NCI-H524 (cell line): ENCODE results near the gene THRSP.
A peak's percentile ranks its signal among the peaks of the same experiment; 100 is the strongest.
"Not testable (repeated sequence)": the region's sequence is repeated elsewhere in the genome, so short reads cannot be mapped to it uniquely, and the experiment has no call there.

Experiments used
- DNase-seq, 2 experiments: peaks; one replicate each; lab custom pipeline; 2025; lab: John Stamatoyannopoulos, UW

THRSP gene

GRCh38 chr11:78063440-78064181 lies at the start of gene THRSP:
THRSP (plus strand) TSS chr11:78063861; CDS start chr11:78063882, 21 bp downstream.
- no peak for DNase-seq

DNA sequence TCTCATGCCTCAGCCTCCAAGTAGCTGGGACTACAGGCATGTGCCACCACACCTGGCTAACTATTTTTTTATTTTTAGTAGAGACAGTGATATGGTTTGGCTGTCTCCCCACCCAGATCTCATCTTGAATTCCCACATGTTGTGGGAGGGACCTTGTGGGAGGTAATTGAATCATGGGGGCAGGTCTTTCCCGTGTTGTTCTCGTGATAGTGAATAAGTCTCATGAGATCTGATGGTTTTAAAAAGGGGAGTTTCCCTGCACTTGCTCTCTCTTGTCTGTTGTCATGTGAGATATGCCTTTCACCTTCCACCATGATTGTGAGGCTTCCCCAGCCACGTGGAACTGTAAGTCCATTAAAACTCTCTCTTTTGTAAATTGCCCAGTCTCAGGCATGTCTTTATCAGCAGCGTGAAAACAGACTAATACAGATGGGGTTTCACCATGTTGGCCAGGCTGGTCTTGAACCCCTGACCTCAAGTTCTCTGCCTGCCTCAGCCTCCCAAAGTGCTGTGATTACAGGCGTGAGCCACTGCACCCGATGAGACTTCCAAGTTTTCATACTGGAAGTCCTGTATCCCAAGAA lies 48.6 kb upstream of the THRSP start:
- DNase-seq: not testable (repeated sequence)

GRCh38 chr11:78015878-78016277 lies 47.8 kb upstream of the THRSP start:
- no peak for DNase-seq

- DNase-seq: no peak
Observed at GRCh38 chr11:78019808-78020207, 43.9 kb upstream of the THRSP start.

GRCh38 chr11:78020246-78020645 lies 43.4 kb upstream of the THRSP start:
- no peak for DNase-seq

GRCh38 chr11:78021611-78022010 lies 42.0 kb upstream of the THRSP start:
- no peak for DNase-seq

DNA sequence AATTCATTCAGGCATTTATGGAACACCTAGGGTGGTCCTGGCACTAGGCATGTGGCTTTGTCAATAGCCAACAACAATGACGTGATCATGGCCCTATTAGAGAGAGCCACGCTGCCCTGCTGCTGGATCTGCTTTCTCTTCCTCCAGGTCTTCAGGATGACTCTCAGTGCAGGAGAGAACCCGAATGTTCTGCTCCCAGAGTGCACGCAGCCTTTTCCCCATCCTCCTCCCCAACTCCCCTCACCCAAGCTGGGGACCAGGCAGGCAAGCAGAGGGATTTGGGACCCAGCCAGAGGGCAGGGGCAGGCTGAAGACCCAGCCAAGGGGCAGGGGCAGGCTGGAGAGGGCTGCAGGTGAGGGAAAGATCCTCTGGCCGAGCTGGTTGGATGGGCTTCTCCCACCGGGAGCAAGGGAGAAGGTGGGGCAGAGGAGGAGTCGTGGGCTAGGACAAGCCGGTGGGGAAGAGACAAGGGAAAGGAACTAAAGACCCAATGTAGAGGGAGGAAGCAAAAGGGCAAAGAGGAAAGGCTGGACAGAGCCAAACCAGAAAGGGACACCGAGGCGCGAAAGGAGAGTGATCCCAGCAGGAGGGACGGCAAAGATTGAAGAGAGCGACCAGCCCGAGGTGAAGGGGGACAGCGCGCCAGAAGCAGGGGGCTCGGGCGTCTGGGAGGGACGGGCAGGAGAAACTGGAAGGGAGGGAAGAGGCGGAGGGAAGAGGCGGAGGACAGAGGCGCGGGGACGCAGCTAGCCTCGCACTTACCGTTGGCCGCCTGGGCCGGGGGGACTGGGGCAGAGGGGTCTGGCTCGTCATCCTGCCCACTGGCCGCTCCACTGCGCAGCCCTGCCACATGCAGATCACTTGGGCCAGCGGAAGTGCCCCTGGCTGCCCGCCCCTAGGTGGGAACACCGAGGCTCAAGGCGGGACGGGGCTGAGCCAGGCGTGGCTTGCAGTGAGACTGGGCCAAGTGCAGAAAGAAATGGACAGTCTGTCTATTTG lies 41.0 kb upstream of the THRSP start, which contains the start of gene KCTD14:
KCTD14 (minus strand) TSS at position 880 of the 1,000 bp plus-strand sequence; CDS start at position 853, 27 bp downstream.
- no peak for DNase-seq

GRCh38 chr11:78023426-78023825 lies 40.2 kb upstream of the THRSP start:
- DNase-seq: no peak

DNA sequence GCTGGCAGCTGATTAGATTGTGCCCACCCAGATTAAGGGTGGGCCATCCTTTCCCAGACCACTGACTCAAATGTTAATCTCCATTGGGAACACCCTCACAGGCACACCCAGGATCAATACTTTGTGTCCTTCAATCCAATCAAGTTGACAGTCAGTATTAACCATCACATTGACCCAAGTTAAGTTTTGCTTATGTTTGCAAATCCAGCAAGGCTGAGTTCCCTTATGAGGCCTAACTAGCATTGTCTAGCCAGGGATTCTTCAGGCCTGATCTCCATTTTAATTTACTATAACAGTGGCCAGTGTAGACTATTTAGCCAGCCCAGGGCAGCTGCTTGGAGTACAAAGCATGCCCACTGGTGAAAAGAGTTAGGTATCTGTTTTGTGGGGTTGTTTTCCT lies 38.3 kb upstream of the THRSP start:
- DNase-seq: no peak

GRCh38 chr11:78027759-78028158 lies 35.9 kb upstream of the THRSP start:
- no peak for DNase-seq

DNA sequence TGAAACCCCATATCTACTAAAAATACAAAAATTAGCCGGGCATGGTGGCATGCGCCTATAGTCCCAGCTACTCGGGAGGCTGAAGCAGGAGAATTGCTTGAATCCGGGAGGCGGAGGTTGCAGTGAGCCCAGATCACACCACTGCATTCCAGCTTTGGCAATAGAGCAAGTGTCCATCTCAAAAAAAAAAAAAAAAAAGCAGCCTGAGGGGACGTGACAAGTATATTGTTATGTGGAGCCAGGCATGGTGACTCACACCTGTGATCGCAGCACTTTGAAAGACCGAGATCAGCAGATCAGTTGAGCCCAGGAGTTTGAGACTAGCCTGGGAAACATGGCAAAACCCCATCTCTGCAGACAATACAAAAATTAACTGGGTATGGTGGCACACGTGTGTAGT lies 35.2 kb upstream of the THRSP start:
- DNase-seq: not testable (repeated sequence)

- DNase-seq: peak; percentile 97 to 98
Observed at GRCh38 chr11:78030429-78031325, 33.0 kb upstream of the THRSP start.

DNA sequence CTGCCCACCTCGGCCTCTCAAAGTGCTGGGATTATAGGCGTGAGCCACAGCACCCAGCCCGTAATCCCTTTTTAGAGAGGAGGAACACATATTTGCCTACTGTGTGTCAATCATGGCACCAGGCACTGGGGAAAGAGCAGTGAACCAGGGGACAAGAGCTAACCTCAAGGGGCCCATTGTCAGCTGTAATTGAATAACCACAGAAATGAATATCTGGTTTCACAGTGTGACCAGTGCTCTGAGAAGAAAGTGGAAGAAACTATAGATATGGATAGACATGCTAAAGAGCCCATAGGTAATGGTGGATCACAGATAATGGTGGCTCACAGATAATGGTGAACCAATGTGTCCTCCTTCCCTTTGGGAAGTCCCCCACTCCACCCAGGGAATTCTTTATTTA lies 32.0 kb upstream of the THRSP start:
- DNase-seq: no peak

DNA sequence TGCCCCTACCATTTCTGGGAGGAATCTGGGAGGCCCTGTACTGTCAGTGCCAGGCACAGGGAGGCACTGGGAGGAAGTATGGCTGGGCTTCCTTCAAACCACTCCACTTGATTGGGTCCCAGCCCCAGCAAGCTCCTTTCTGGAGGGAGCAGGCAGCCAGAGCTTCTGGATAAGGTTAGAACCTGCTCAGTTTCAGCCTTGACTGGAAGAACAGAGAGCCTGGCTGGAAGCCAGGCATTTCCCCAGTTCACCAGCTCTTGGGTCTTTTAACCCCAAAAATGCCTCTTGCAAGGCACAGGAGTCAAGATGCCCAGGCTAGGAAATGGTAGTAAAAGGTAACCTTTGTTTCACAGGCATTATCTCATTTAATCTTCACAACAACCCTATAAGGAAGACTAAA lies 31.6 kb upstream of the THRSP start:
- no peak for DNase-seq

DNA sequence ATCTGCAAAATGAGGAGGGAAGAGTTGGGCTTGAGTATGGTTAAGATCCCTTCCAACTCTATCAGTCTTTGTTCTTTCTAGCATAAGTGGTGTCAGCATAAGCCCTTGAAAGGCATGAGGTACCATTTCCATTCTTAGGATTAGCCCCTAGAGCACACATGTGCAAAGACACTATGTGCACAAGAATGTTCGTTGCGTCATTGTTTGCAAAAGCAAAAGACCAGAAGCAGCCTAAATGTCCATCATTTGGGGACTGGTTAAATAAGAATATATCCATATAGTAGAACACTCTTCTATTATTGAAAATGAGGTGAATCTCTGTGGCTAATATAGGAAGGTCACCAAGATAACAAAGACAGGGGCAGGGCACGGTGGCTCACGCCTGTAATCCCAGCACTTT lies 30.6 kb upstream of the THRSP start:
- DNase-seq: no peak

DNA sequence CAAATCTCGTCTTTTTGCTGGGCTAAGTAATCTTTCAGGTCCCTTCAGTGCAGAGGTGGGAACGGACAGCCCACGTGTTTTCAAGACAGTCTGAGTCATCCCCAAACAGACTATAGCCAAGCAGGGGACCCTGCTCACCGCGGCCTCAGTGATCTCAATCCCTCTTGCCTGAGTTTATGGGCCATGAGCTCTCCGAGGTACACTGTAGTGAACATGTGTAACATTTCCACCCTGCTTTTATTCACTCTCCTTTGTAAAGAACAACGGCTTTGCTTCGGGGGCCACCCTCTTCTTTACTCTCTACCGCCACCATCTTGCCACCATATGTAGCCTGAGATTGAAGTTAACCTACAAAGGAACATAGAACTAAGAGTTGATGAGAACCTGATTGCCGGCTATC lies 29.0 kb upstream of the THRSP start:
- no peak for DNase-seq

GRCh38 chr11:78036313-78036712 lies 27.3 kb upstream of the THRSP start:
- no peak for DNase-seq

DNA sequence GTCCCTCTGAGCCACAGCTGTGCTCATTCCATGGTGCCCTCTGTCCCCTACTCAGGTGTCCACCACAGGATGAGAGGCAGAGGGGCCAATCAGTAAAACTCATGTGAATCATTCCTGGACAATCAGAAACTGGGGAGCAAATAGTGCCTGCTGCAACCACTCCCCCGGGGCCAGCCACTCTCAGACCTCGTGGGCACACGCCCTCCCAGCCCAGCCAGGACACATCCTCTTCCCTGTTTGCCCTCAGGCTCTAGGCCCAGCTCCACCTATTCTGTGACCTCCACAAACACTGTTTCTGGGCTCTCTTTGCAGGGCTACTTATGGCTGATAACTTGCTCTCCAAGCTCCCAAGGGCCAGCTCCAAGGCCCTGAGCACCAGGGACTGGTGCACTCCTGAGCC lies 26.6 kb upstream of the THRSP start:
- DNase-seq: peak in 1 of 2 experiments; percentile 6

GRCh38 chr11:78037825-78038620 lies 25.6 kb upstream of the THRSP start:
- DNase-seq: no peak

DNA sequence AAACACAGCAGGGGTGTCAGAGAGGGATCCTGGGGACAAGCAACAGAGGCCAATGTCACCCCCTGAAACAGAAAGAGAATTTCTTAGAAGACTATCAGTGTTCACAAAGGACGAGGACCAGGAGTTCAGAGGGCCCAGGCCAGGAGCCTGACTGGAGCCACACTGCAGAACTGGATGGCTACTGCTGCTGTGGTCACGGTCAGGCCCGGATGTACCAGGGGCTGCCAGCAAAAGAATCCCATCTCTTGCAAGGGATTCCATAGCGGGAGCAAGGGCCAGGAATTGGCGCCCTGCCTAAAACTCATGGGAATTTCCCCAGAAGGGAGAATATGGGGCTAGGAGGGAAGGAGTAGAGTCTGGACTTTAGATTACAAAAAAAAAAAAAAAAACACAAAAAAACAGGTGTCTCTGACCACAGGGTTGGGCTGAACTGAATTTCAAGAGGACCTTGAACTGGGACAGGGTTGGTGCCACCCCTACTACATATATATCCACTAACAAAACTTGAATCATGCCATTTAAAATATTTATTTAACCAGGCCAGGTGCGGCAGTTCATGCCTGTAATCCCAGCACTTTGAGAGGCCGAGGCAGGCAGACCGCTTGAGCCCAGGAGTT lies 24.9 kb upstream of the THRSP start:
- DNase-seq: no peak
